UCSD-AML1 (cell line): ENCODE results near the gene ADGRB2.

Experiments used
- DNase-seq: peaks from one replicate; lab custom pipeline; 2025; ENCODE audit not compliant: unreplicated experiment; lab: John Stamatoyannopoulos, UW

ADGRB2 gene

DNA sequence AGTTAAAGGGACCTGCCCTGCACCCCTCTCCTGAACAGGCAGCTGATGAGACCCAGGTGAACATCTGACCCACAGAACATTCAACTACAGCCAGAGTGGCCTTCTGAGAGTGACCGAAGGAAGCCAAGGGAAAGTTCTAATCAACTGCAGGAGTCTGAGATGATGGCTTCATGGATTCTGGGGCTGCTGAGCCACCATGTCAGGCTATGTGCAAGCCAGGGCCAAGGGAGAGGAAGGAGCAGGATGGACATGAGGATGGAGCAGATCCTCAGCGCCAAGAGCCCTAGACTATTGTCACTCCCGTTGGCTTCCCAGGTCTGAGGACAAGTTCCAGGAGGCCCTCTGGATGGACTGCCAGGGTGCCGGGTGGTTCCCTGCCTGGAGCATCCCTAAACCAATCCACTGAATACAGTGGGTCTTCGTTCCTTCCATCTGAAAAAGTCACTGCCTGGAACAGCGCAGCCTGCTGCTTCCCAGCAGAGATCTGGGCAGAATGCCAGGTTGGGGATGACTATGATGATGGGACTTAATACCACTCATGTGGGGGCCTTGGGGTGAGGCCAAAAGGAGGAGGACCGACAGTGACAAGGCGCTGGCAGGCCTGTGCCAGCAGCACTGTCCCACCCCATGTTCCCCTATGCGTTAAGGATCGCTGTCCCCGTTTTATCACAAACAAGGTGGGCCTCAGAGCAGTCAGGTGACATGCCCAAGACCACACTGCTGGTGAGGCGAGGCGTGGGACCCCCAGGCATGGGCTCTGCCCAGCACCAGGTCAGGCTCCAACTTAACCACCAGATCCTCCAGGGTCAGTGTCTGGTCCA is 31.9 kb upstream of the ADGRB2 start:
- DNase-seq, result no peak

DNA sequence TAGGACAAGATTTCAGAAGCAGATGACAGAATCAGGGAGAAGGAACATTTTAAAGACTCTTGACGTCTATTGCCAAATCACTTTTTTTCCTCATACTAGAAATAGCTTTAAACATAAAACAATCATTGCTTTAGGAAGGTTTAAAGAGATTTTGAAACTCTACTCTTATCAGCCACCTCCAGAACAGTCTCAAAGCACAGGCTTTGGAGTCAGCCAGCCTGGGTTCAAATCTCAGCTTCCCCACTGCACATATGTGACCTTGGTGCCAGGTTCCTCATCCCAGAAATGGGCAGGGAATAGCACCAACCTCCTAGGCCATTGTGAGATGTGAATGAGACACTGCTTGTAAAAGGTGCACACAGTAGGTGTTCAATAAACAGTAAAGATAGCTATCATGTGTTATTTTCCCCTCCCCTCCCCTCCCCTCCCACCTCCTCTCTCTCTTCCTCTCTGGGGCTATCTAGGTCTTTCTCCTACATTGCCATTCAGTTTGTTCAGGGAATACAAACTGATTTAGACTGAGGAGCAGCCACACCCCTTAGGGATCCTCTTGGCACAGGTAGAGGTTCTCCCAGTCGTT is 31.0 kb upstream of the ADGRB2 start:
- no peak for DNase-seq

DNA sequence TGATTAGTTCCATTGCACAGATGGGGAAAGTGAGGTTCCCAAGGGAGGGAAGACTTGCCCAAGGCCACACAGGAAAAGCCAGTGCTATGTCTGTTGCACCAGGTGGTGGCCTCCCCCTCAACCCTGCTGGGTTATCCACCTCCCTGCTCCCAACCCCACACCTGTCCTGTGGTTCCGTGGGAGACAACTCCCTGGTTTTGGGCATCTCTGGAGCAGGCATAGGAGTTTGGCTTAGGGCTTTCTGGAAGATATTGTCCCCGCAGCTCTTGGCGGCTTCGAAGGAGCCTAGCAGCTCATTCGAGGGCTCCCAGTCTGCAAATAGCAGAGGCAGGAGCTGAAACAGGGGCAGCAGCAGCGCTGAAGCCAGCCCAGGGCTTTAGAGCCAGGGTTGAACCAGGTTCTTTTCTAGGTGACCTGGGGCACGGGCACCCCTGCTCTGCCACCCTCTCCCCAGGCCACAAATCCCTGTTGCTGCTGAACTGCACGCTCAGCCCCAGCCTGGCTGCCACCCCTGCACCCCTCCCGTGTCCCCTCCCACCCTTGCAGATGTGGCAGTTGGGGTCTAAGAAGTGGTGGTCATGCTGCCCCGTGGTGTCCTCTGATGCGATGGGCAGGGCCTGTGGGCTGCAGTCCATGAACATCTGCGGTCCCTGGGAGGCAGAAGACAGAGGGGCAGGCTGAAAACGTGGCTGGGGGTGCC is 29.6 kb upstream of the ADGRB2 start:
- DNase-seq, result no peak

DNA sequence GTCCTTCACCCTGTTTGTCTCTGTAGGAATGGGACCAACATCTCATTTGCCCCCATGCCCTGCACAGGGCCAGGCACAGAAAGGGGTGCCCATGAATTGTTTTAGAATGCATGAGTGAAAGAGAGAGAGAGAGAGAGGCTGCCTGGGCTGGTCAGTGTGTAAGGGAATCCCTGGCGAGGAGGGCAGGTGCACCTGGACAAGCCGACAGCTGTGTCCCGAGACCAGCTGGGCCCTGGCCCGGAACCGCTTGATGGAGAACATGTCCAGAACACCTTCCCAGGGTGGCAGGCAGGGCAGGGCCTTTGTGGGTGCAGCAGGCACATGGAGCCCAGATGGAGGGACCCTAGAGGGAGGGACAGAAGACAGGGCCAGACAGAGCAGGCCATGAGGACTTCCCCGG is 28.9 kb upstream of the ADGRB2 start:
- DNase-seq, result no peak

DNA sequence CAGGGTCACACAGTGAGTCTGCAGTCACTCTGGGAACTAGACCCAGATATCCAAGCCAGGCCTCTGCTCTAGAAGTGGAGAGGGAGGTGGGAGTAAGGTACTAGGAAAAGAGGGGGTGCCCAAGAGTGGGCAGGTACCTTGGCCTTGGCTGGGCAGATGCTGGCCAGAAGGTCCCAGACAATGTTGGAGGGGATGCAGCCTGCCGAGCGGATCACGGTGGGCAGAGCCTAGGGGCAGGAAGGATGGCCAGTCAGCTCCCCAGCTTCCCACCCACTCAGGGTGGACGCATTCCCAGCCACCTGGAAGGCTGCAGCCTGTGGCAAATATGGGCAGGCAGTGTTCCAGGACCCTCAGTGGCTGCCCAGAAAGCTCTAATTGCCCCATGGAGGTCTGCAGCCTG is 28.4 kb upstream of the ADGRB2 start:
- no peak for DNase-seq

DNA sequence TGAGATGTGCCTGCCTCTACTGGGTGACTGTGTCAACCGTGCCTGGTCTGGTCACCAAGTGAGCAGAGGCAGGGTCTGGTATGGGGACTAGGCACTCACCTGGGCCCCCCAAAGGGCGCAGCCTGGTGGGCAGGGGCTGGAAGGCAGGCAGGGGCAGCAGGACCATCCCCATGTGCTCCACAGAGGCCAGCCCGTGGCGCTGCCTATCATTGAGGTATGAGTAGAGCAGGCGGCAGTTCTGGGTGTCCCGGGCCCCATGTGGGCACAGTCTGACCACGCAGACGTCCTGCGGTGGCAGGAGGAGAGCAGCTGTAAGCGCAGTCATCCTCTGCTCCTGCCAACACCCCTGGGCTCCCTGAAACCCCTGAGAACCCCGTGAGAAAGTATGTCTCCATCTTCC is 28.0 kb upstream of the ADGRB2 start:
- no peak for DNase-seq

DNA sequence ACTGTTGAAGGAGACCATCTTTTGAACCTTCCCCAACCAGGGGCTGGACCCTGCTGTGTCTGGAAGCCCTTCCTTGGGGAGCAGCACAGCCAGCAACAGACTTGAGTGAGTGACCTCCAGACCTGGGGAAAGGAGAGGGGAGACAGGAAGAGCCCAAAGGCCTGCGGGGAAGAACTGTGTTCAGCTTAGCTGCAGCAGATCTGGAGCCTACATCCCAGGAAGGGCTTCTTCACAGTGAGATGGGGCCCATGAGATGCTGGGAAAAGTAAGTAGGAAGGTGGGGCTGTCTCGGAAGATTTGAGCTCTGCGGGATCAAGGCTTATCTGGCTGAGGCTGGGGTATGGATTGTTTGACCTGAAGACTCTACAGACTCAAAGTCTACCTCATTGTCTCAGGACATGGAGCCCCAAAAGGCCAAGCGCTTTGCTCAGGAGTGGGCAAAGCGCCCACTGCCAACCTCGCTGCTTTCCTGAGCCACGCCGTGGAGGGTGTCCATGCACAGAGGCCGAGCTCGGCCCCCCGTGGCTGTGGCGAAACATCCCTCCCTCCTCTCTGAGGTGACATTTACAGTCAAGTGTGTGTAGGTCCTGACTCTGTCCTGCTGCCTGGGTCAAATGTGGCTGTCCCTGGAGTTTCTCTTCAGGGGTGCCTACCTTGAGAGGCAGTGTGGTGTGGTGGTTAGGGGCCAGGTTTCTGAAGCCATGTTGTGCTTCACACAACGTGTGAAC is 27.2 kb upstream of the ADGRB2 start:
- no peak for DNase-seq

DNA sequence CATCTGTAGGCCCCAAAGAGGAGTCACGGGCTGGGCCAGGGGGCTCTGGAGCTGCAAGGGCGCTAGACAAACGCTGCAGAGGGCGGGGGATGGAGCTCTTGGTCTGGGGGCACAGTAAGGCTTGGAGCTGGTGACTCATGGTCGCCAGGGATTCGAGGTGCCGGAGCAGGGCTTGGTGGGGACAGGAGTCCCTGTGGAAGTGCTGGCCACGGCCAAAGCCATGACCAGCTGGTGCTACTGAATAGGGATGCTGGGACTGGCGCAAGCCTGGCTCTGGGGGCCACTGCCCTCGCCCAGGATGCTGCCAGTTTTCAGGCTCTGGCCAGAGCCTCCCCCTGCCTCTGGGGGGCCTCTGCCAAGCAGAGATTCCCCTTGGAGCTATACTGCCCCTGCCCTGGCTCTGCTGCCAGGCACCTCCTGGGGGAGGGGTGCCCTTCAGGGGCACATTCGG is 26.5 kb upstream of the ADGRB2 start:
- no peak for DNase-seq

DNA sequence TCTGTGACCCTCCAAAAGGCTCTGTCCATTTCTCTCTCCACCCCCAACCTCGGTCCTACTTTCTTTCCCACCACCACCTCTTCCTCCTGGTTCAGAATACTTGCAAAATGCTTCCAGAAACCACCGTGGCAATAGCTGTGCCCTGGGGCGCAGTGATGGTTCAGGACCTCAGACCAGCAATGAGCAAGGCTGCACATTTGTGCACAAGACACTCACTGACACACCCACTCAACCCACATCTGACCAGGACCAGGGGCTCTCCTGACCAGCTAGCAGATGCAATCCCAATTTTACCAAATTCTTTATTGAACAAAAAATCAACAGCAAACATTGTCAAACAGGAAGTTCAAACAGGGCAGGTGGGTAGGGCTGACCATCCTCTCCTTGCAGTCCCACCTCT is 26.0 kb upstream of the ADGRB2 start:
- DNase-seq, result no peak

DNA sequence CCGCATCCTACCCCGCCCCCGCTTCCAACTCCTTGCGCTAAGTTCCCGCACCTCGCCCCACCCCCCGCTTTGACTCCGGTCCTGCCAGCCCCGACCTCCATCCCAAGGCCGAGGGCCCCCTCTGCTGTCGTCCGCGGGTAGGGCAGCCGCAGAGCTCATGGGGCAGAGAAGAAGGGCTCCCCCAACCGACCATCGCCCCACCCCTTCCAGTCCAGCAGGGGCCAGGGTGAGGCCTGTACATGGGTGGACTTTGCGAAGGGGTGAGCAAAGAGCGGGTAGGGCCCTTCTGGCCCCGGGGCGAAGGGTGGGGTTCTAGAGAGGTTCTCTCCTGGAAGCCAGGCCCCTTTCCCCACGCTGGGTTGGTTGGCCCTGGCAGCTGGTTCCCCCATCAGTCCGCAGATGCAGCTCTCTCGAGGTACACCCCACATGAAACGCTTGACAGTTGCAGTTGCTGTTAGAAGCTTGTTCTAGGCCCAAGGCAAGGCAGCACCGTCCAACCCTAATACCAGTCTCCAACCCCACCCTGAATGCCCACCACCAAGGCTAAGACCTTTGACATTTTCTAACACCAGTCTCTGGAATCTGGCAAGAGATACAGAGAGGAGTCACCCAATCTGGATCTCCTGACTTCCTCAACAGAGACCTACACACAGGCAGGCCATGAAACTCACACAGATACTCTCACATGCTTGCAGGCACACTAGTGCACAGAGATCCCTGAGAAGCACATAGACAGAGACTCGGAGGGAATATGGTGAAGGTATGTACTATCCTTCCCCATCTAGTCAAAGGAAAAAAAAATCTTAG is 25.3 kb upstream of the ADGRB2 start:
- peak; percentile 91 for DNase-seq

DNA sequence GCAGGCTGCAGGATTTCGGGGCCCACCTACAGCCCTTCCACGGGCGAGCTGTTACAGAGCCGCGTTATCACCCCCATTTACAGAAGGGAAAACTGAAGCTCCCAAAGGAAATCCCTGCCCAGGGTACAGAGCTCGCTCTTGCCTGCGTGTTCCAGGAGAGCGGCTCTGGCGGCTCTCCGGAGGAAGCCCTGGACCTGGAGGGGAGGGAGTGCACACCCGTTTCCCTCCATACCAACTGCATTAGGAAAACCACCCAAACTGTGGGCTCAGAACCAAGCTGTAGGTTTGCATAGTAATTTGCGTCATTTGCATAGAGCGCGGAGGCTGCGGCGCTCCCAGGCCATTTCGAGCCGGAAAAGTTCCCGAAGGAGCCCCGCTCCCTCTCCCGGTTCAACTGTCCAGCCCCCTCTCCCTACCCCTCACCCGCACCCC is 24.7 kb upstream of the ADGRB2 start:
- no peak for DNase-seq

DNA sequence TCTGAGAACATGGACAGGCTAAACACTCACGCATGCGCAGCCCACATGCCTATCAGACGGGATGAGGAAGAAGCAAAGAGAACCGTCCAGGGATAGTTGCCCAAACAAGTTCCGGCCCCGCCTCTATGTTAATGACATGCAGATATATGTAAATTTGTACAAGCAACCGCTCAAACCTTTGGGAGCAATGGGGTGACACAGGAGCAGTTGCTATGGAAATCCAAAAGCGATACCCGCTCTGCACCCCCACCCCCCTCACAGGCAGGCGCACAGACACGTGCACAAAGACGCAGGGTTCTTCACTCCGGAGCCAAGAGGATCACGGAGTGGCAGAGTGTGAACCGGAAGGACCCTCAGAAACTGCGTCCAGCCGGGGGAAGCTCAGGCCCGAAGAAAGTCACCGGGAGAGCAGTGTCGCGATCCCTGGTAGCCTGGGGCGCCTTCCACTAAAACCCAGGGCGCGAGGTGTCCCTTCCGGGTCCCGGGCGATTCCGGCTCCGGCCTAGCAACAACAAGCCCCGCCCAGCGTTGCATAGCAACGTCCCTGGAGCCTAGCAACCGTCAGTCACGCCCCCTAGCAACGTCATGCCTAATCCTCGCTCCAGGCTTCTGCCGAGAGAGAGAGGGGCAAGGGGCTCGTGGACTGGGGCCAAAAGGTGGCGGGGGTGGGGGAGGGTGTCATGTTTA is 24.1 kb upstream of the ADGRB2 start:
- DNase-seq, result peak; percentile 85

DNA sequence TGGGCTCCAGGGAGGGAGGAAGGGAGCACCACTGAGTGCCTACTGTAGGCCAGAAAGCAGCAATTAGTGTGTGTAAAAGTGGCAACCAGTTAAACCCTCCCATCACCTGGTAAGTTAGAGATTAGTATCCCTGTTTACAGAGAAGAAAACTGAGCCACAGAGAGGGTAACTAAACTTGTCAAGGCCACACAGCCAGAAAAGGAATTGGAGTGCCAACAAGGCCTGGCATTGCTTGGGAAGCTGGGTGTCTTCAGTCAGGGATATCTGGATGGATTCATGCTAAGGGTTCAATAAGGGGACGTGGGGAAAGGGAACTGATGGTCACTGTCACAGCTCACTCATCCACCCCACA is 23.6 kb upstream of the ADGRB2 start:
- no peak for DNase-seq

DNA sequence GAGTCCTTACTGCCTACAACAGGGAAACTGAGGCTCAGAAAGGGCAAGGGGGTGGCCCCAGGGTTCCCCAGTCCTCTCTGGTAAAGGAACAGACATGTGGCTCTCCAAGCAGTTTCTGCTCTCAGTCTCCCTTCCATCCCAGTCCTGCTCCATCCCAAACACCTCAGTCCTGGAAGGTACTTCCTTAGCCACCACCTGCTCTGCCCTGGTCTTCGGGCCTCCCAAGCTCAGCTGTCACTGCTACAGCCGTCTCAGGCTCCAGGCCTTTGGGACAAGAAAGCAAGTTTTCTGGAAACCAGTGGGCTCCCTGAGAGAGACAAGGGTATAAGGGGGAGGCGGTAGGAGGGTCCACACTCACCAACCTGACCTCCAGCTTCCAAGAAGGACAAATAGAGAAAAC is 23.1 kb upstream of the ADGRB2 start:
- no peak for DNase-seq

DNA sequence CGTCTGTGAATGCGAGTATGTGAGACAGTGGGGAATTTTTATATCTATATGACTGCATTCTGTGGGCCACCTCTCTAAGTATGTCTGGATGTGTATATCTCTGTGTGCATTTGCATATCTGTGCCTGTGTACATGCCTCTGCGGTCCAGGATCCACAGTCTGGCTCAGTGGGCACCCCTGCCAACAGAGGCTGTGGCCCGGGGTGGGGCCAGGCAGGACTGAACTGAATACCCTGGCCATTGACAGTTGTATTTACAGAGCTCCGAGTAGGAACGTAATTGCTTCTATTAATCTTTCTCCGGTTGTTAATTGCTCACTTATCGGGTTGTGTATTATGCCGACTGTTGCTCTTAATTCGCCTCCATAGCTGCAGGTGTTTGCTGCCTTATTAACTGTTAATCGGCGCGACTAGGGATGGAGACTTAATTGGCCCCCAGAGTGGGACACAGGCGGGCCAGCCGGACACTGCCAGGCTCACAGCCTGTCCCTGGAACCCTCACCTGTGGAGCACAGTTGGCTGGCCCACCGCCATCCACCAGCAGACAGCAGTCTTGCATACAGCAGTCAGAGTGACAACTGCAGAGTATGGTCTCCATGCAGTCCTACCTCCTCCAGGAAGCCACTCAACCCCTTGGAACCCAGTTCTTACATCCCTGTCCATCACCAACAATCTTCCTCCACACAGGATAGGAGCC is 22.4 kb upstream of the ADGRB2 start:
- no peak for DNase-seq

DNA sequence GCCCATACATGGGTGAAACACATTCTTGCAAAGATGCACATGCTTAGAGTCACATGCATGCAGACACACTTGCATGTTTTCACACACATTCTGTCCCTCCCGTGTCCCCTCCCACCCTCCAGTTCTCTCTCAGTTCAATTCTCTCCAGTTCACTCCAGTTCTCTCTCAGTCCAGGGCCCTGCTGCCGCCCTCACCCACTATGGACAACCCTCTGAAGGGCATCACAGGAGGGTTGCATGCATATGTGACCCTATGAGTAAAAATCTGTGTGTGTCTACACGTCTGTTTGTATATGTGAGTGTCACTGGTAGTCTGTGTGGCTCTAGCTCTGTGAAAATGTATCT is 21.8 kb upstream of the ADGRB2 start:
- DNase-seq, result no peak

DNA sequence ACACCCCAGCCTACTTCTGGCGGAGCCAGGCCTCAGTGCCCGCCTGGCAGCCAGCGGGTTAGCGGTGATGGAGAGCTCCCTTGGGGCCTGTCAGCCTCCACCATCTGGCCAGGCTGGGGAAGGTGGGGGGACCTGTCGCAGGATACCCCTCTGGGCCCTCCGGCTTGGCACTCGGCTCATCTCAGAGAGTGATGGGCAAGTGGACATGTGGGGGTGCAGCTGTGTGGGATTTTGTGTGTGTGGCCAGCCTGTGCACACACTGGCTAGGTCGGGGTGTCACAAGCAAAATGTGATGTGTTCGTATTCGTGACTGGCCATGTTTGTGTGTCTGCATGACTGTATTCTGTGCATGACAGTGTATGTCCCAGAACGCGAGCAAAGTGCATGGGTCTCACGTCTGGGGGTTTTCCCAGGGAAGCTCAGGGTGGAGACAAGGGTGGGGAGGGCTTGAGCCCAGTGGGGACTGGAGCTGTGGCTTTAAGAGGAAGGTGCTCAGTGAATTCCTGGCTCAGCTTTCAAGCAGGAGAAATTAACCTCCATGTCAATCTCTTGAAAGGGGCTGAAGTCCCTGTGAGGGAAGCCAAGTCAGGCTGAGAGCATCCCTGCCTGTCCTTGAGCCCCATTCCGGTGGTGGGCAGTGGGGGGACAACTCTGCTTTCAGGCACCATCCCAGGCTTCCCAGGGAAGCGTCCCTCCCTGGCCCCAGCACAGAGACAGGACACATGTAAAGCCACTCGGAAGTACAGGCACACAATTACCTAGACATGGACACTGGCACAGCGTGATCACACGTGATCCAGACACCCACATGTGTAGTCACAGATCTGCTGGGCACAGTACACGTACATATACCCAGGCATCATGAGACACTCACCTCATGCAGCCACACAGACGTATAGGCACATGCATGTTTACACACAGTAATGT is 21.1 kb upstream of the ADGRB2 start:
- no peak for DNase-seq

DNA sequence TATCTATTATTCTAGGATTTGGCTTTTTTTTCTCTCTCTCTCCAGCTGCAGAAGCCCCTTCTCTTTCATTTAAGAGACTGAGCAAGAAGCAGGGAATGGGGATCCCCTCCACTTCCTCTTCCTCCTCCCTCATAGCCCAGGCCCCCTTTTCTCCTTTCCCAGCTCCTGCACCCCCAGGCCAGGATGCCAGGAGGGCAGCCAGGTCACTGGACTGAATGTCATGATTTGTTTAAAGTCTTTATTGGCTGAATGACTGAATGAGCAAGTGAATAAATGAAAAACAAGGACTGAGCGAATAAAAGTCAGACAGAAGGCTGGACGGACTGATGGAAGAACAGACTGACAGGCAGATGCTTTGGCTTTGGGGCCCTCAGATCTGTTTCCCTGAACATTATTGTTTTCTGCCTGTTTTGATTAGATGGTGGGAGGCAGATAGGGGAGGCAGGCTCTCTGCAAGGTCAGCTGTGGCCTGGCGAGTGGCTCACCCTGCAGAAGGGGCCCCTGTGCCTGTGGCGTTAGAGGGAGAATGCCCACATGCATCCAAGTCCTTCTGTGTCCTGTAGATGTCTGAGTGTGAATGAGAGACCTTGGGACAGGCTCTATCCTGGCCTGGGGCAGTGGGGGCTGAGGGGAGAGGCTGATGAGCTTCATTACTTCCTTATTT is 20.3 kb upstream of the ADGRB2 start:
- DNase-seq, result no peak
